ENCODE measurements around the gene SLC44A1. TPM values are rescaled to one million over a fixed set of nuclear protein-coding genes. Genes with fewer than 3 reads are reported as not detected.

The SLC44A1 gene
- total RNA-seq, 1 donor from 2014 or later, result 16.5 TPM

GRCh38 chr9:105485131-105485530, 240.7 kb downstream of the SLC44A1 start:
- no peak for DNase-seq (ENCODE audit: low read depth)
- Histone ChIP-seq H3K4me3 (ENCODE audit: low read depth, low read length) (no peak overlapping the region), H3K27me3 (ENCODE audit: control insufficient read depth, insufficient read depth, low read length) (no peaks in the 10 kb centered on the region), H3K36me3 (ENCODE audit: control insufficient read depth, insufficient read depth, low read length) (no peaks in the 10 kb centered on the region)
- no peak for TF ChIP-seq CTCF (IDR thresholded peaks at IDR 0.05; ENCODE audit: insufficient read depth, low read length, poor library complexity, severe bottlenecking)

Other genes with a start within 250 kb of the SLC44A1 start
- 3.3 and 4.9 TPM in 2 replicates for gene FSD1L, start 203.4 kb downstream of the SLC44A1 start, total RNA-seq